Tibial artery (tissue), 4 donors: ENCODE measurements around the gene LIMA1.

Experiments
- DNase-seq, 2 donors: peaks; one replicate each; pipeline ENCODE4 v3.0.0-alpha.2; 2019
- H3K27ac ChIP-seq, 2 donors: fragments of 200-600 bp; sonication (generic) in 1 of 2; 1 replicate in 1 of 2; 2 replicates in 1 of 2; pipeline ENCODE4 v1.5.1; 2018 to 2019; ENCODE audit warnings: mild to moderate bottlenecking in 1 of 2
- H3K27me3 ChIP-seq, 2 donors: fragments of 200-600 bp; sonication (generic) in 1 of 2; one replicate each; pipeline versions ENCODE4 v1.5.1 to v1.6.0; 2016 to 2019
- H3K36me3 ChIP-seq, 3 donors: fragments of 200-600 bp; sonication (generic) in 2 of 3; one replicate each; pipeline ENCODE4 v1.5.1; 2016 to 2019; ENCODE audit warnings: mild to moderate bottlenecking in 2 of 3
- H3K4me1 ChIP-seq, 4 donors: fragments of 200-600 bp; sonication (generic) in 2 of 4; 1 replicate in 3 of 4; 2 replicates in 1 of 4; pipeline ENCODE4 v1.5.1; 2016 to 2019
- H3K4me3 ChIP-seq, 2 donors: fragments of 200-600 bp; sonication (generic) in 1 of 2; 1 replicate in 1 of 2; 2 replicates in 1 of 2; pipeline ENCODE4 v1.5.1; 2018 to 2019; ENCODE audit warnings: mild to moderate bottlenecking in 2 of 2
- H3K9me3 ChIP-seq, 3 donors: fragments of 200-600 bp; sonication (generic) in 1 of 3; one replicate each; pipeline ENCODE4 v1.5.1; 2016 to 2019
- CTCF ChIP-seq, 2 experiments: fragments of 200-600 bp in 1 of 2; fragments of 450-650 bp in 1 of 2; IDR thresholded peaks; one replicate each; pipeline ENCODE4 v1.5.1; 2017 to 2019; ENCODE audit warnings: antibody characterized with exemption in 2 of 2, mild to moderate bottlenecking in 1 of 2, moderate library complexity in 1 of 2
- intact Hi-C: fragments of 100-400 bp; cut with DNase I; formaldehyde crosslinking; loops from one replicate; pipeline ENCODE4 v1.15.0; 2023; ENCODE audit warnings: low total_unique reads

The LIMA1 gene

GRCh38 chr12:50246873-50247612 lies 36.3 kb downstream of the LIMA1 start:
- Histone ChIP-seq H3K4me3 (no peak overlapping the region), H3K27ac (peak overlapping the region; percentile 59 to 70), H3K27me3 (no peaks in the 10 kb centered on the region), H3K4me1 (peaks cover 0 to 95% (median 67%) of the 10 kb centered on the region in 4 donors), H3K36me3 (peaks cover 0 to 13% (median 0%) of the 10 kb centered on the region in 3 donors), H3K9me3 (no peaks in the 10 kb centered on the region)
- TF ChIP-seq CTCF (IDR thresholded peaks at IDR 0.05) = no peak
- DNase-seq = peak; percentile 86 to 89
- intact Hi-C loops = no loop called here

- Histone ChIP-seq H3K27me3 (no peaks in the 10 kb centered on the region), H3K36me3 (peaks cover 0 to 13% (median 0%) of the 10 kb centered on the region in 3 donors), H3K27ac (peak overlapping the region; percentile 59 to 70), H3K4me3 (no peak overlapping the region), H3K4me1 (peaks cover 0 to 92% (median 66%) of the 10 kb centered on the region in 4 donors), H3K9me3 (no peaks in the 10 kb centered on the region)
- no peak for DNase-seq
- TF ChIP-seq CTCF (IDR thresholded peaks at IDR 0.05) = no peak
- intact Hi-C loops = no loop called here
Observed at GRCh38 chr12:50246197-50246865, 37.0 kb downstream of the LIMA1 start.

GRCh38 chr12:50243507-50243906 lies 39.8 kb downstream of the LIMA1 start:
- Histone ChIP-seq H3K36me3 (peaks cover 0 to 13% (median 0%) of the 10 kb centered on the region in 3 donors), H3K27ac (peak overlapping the region; percentile 70 to 75), H3K4me3 (no peak overlapping the region), H3K27me3 (no peaks in the 10 kb centered on the region), H3K9me3 (no peaks in the 10 kb centered on the region), H3K4me1 (peaks cover 0 to 82% (median 59%) of the 10 kb centered on the region in 4 donors)
- no peak for DNase-seq
- TF ChIP-seq CTCF (IDR thresholded peaks at IDR 0.05) = no peak
- intact Hi-C loops = no loop called here

- peaks cover 0 to 74% (median 53%) of the 10 kb centered on the region in 4 donors for H3K4me1 ChIP-seq
- H3K27ac ChIP-seq = peak overlapping the region; percentile 70 to 75
- no peaks in the 10 kb centered on the region for H3K27me3 ChIP-seq
- no peak for TF ChIP-seq CTCF (IDR thresholded peaks at IDR 0.05)
- intact Hi-C loops = no loop called here
- no peak for DNase-seq
- H3K9me3 ChIP-seq = no peaks in the 10 kb centered on the region
- H3K4me3 ChIP-seq = no peak overlapping the region
- peaks cover 0 to 11% (median 0%) of the 10 kb centered on the region in 3 donors for H3K36me3 ChIP-seq
Observed at GRCh38 chr12:50242751-50243191, 40.5 kb downstream of the LIMA1 start.

GRCh38 chr12:50241178-50241577 lies 42.1 kb downstream of the LIMA1 start:
- TF ChIP-seq CTCF (IDR thresholded peaks at IDR 0.05) = no peak
- no peak overlapping the region for H3K4me3 ChIP-seq
- H3K36me3 ChIP-seq = peaks cover 0 to 5% (median 5%) of the 10 kb centered on the region in 3 donors
- H3K27me3 ChIP-seq = no peaks in the 10 kb centered on the region
- intact Hi-C loops = no loop called here
- DNase-seq = no peak
- peaks cover 0 to 58% (median 42%) of the 10 kb centered on the region in 4 donors for H3K4me1 ChIP-seq
- no peaks in the 10 kb centered on the region for H3K9me3 ChIP-seq
- H3K27ac ChIP-seq = peak overlapping the region; percentile 62 to 75
